ENCODE results near the gene INTS11.

Gene INTS11

DNA sequence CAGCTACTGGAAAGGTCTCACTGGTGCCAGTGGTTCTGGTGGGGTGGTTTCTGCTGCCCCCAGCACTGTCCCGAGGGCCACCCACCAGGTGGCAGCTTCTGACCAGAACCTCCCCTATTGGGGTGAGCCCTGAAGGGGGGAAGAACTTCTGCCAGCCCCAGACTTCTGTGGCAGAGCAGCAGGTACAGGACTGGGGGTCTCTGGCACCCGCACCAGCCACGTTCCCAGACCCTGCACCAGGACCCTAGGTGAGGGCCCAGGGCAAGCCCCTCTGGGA lies 14.4 kb downstream of the INTS11 start:
- Histone ChIP-seq H3K36me3 (ENCODE audit: control insufficient read depth, insufficient read depth, low read length) (peaks cover 39% of the 10 kb centered on the region), H3K9me3 (ENCODE audit: control insufficient read depth, low read length) (no peaks in the 10 kb centered on the region), H3K4me3 (ENCODE audit: extremely low read depth, insufficient read depth, low read length, poor library complexity, severe bottlenecking) (no peak overlapping the region), H3K27ac (ENCODE audit: low read depth, low read length, severe bottlenecking) (no peak overlapping the region), H3K4me1 (ENCODE audit: control insufficient read depth, insufficient read depth, low read length, poor library complexity, severe bottlenecking) (peaks cover 21% of the 10 kb centered on the region)
- WGBS, 2 experiments (ENCODE audit: insufficient coverage in 2 of 2): 88 to 93% methylated on average over 3 of the region's 3 CpGs

GRCh38 chr1:1309251-1310108 lies 15.0 kb downstream of the INTS11 start:
- 21 to 26% methylated on average over 48 to 56 of the region's 57 CpGs for WGBS, 2 experiments (ENCODE audit: insufficient coverage in 2 of 2)
- H3K4me1 ChIP-seq (ENCODE audit: control insufficient read depth, insufficient read depth, low read length, poor library complexity, severe bottlenecking): peaks cover 25% of the 10 kb centered on the region
- H3K9me3 ChIP-seq (ENCODE audit: control insufficient read depth, low read length): no peaks in the 10 kb centered on the region
- H3K36me3 ChIP-seq (ENCODE audit: control insufficient read depth, insufficient read depth, low read length): peaks cover 33% of the 10 kb centered on the region
- H3K4me3 ChIP-seq (ENCODE audit: extremely low read depth, insufficient read depth, low read length, poor library complexity, severe bottlenecking): peak overlapping the region; percentile 79
- no peak overlapping the region for H3K27ac ChIP-seq (ENCODE audit: low read depth, low read length, severe bottlenecking)

DNA sequence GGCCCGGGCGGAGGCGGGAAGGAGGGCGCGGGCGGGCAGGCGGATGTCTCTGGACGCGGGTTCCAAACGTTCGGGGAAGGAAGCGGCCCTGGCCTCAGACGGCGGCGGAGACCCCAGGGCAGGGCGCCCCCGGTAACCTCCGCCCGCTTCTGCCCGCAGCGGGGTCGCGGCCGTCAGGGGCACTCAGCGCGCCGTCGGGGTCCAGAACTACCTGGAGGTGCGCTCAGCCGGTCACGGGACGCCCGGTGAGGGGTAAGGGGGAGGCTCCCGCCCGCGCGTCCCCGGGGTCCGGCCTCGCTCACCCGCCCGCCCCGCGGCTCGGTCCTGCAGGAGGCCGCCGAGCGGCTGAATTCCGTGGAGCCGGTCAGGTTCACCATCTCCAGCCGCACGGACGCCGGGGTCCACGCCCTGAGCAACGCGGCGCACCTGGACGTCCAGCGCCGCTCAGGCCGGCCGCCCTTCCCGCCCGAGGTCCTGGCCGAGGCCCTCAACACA lies 15.7 kb downstream of the INTS11 start:
- peaks cover 28% of the 10 kb centered on the region for H3K36me3 ChIP-seq (ENCODE audit: control insufficient read depth, insufficient read depth, low read length)
- H3K4me1 ChIP-seq (ENCODE audit: control insufficient read depth, insufficient read depth, low read length, poor library complexity, severe bottlenecking): peaks cover 32% of the 10 kb centered on the region
- WGBS, 2 experiments (ENCODE audit: insufficient coverage in 2 of 2): 0 to 1% methylated on average over 55 to 61 of the region's 66 CpGs
- peak overlapping the region; percentile 74 for H3K27ac ChIP-seq (ENCODE audit: low read depth, low read length, severe bottlenecking)
- H3K4me3 ChIP-seq (ENCODE audit: extremely low read depth, insufficient read depth, low read length, poor library complexity, severe bottlenecking): peak overlapping the region; percentile 79
- H3K9me3 ChIP-seq (ENCODE audit: control insufficient read depth, low read length): no peaks in the 10 kb centered on the region

DNA sequence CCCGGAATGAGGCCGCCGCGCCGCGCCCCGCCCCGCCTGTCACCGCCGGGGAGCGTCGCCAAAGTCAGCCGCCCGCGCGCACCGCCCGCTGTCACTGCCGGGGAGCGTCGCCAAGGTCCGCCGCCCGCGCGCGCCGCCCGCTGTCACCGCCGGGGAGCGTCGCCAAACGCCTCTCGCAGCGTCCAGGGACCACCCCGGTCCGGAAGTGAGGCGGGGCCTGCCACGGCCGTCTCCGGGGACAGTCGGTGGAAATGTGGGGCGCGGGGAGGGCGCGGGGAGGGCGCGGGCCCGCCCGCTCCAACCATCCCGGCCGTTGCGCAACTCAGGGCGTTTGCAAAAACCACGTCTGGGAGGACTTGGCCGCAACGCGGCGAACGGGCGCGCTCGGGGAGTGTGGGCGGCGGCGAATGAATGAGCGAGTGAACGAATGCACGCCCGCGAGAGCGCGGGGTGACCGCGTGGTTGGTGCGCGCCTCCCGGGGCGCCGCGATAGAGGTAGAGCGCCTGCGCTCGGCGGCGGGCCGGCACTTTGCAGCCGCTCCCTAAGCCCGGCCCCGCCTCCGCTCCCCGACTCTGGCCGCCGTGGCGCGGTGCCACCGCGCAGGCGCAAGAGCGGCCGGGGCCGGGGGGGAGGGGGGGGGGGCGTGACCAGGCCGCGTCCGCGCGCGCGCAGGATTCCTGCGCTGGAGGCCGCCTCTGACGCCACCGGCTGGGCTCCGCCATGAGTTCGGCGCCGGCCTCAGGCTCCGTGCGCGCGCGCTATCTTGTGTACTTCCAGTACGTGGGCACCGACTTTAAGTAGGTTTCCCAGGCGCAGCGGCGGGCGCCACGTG lies 16.3 kb downstream of the INTS11 start, which contains the start of the genes ACAP3 and PUSL1:
ACAP3 (minus strand) TSS at position 8 of the 833 bp plus-strand sequence. CDS start 115 bp downstream, outside the sequence.
PUSL1 (plus strand) TSS at position 675 of the 833 bp plus-strand sequence; CDS start at position 722, 47 bp downstream.
- Histone ChIP-seq H3K4me3 (ENCODE audit: extremely low read depth, insufficient read depth, low read length, poor library complexity, severe bottlenecking) (peak within 1 kb of the TSS; percentile 79), H3K4me1 (ENCODE audit: control insufficient read depth, insufficient read depth, low read length, poor library complexity, severe bottlenecking) (peaks cover 33% of the 10 kb centered on the region), H3K36me3 (ENCODE audit: control insufficient read depth, insufficient read depth, low read length) (peaks cover 21% of the 10 kb centered on the region), H3K27ac (ENCODE audit: low read depth, low read length, severe bottlenecking) (peak within 1 kb of the TSS; percentile 95), H3K9me3 (ENCODE audit: control insufficient read depth, low read length) (no peaks in the 10 kb centered on the region)
- 0% methylated on average over 76 to 103 of the region's 131 CpGs for WGBS, 2 experiments (ENCODE audit: insufficient coverage in 2 of 2)

- H3K4me1 ChIP-seq (ENCODE audit: control insufficient read depth, insufficient read depth, low read length, poor library complexity, severe bottlenecking): peaks cover 33% of the 10 kb centered on the region
- peak overlapping the region; percentile 79 for H3K4me3 ChIP-seq (ENCODE audit: extremely low read depth, insufficient read depth, low read length, poor library complexity, severe bottlenecking)
- H3K9me3 ChIP-seq (ENCODE audit: control insufficient read depth, low read length): no peaks in the 10 kb centered on the region
- 3% methylated on average over 50 to 56 of the region's 83 CpGs for WGBS, 2 experiments (ENCODE audit: insufficient coverage in 2 of 2)
- H3K36me3 ChIP-seq (ENCODE audit: control insufficient read depth, insufficient read depth, low read length): peaks cover 16% of the 10 kb centered on the region
- H3K27ac ChIP-seq (ENCODE audit: low read depth, low read length, severe bottlenecking): peak overlapping the region; percentile 36
These were observed 17.1 kb downstream of the INTS11 start for GRCh38 chr1:1307261-1307922.

GRCh38 chr1:1306661-1307260 lies 17.7 kb downstream of the INTS11 start:
- 73 to 75% methylated on average over 25 to 27 of the region's 27 CpGs for WGBS, 2 experiments (ENCODE audit: insufficient coverage in 2 of 2)
- H3K27ac ChIP-seq (ENCODE audit: low read depth, low read length, severe bottlenecking): no peak overlapping the region
- H3K9me3 ChIP-seq (ENCODE audit: control insufficient read depth, low read length): no peaks in the 10 kb centered on the region
- H3K36me3 ChIP-seq (ENCODE audit: control insufficient read depth, insufficient read depth, low read length): peaks cover 12% of the 10 kb centered on the region
- peak overlapping the region; percentile 79 for H3K4me3 ChIP-seq (ENCODE audit: extremely low read depth, insufficient read depth, low read length, poor library complexity, severe bottlenecking)
- peaks cover 33% of the 10 kb centered on the region for H3K4me1 ChIP-seq (ENCODE audit: control insufficient read depth, insufficient read depth, low read length, poor library complexity, severe bottlenecking)

- WGBS, 2 experiments (ENCODE audit: insufficient coverage in 2 of 2): 47 to 69% methylated on average over 8 to 10 of the region's 11 CpGs
- Histone ChIP-seq H3K9me3 (ENCODE audit: control insufficient read depth, low read length) (no peaks in the 10 kb centered on the region), H3K27ac (ENCODE audit: low read depth, low read length, severe bottlenecking) (peak overlapping the region; percentile 68), H3K4me3 (ENCODE audit: extremely low read depth, insufficient read depth, low read length, poor library complexity, severe bottlenecking) (peak overlapping the region; percentile 79), H3K4me1 (ENCODE audit: control insufficient read depth, insufficient read depth, low read length, poor library complexity, severe bottlenecking) (peaks cover 33% of the 10 kb centered on the region), H3K36me3 (ENCODE audit: control insufficient read depth, insufficient read depth, low read length) (peaks cover 6% of the 10 kb centered on the region)
These were observed 18.3 kb downstream of the INTS11 start for GRCh38 chr1:1306070-1306660.

- Histone ChIP-seq H3K4me3 (ENCODE audit: extremely low read depth, insufficient read depth, low read length, poor library complexity, severe bottlenecking) (peak overlapping the region; percentile 79), H3K27ac (ENCODE audit: low read depth, low read length, severe bottlenecking) (peak overlapping the region; percentile 68), H3K36me3 (ENCODE audit: control insufficient read depth, insufficient read depth, low read length) (peaks cover under 1% of the 10 kb centered on the region), H3K4me1 (ENCODE audit: control insufficient read depth, insufficient read depth, low read length, poor library complexity, severe bottlenecking) (peaks cover 33% of the 10 kb centered on the region), H3K9me3 (ENCODE audit: control insufficient read depth, low read length) (no peaks in the 10 kb centered on the region)
- 55 to 60% methylated on average over 17 to 25 of the region's 25 CpGs for WGBS, 2 experiments (ENCODE audit: insufficient coverage in 2 of 2)
These were observed 19.0 kb downstream of the INTS11 start for GRCh38 chr1:1305300-1306069.

All from mesodermal cell (in vitro differentiated cells).